ENCODE data around the gene TMEM270. TPM values are rescaled to one million over a fixed set of nuclear protein-coding genes. Genes with fewer than 3 reads are reported as not detected.

The TMEM270 gene
- total and polyA plus RNA-seq, 2 of the 8 experiments (the other 6 are each of a cell fraction or from before 2014, with no cell fraction given): 0.26 TPM; not detected in 1

- TF ChIP-seq FOSL1 (IDR thresholded peaks at IDR 0.05; ENCODE audit: insufficient read depth, low read depth, low read length) (no peak), ASH2L (IDR thresholded peaks at IDR 0.05; ENCODE audit: low read length) (no peak)
Measured at GRCh38 chr7:73891178-73891885, 30.4 kb downstream of the TMEM270 start (continued).
